CD4-positive, alpha-beta T cell treated with Interleukin-15 for 1 hour (primary cell): Measurements from ENCODE around the gene SIRT4.

Experiments used
- DNase-seq: peaks from one replicate; pipeline ENCODE4 v3.0.0-alpha.2; 2020

The SIRT4 gene

GRCh38 chr12:120278137-120279069 is 23.7 kb upstream of the SIRT4 start:
- DNase-seq, result no peak

- no peak for DNase-seq
Observed at GRCh38 chr12:120283318-120283717, 18.8 kb upstream of the SIRT4 start.

- no peak for DNase-seq
Observed at GRCh38 chr12:120284381-120284780, 17.7 kb upstream of the SIRT4 start.

- no peak for DNase-seq
Observed at GRCh38 chr12:120286768-120287490, 15.2 kb upstream of the SIRT4 start.

- no peak for DNase-seq
Observed at GRCh38 chr12:120287491-120287890, 14.6 kb upstream of the SIRT4 start.

- DNase-seq, result peak; percentile 19
Observed at GRCh38 chr12:120290609-120291305, 11.4 kb upstream of the SIRT4 start.

GRCh38 chr12:120292411-120292660 is 9.8 kb upstream of the SIRT4 start:
- DNase-seq, result no peak

- peak; percentile 91 for DNase-seq
Observed at GRCh38 chr12:120292661-120293531, 9.2 kb upstream of the SIRT4 start, which contains the start of gene RNU4-1. Gene RNU4-1 (minus strand): TSS chr12:120293237.

- DNase-seq, result no peak
Observed at GRCh38 chr12:120314220-120314619, 12.1 kb downstream of the SIRT4 start.

GRCh38 chr12:120316798-120317223 is 14.7 kb downstream of the SIRT4 start:
- no peak for DNase-seq

GRCh38 chr12:120317224-120318105 is 15.3 kb downstream of the SIRT4 start:
- DNase-seq, result peak; percentile 100

GRCh38 chr12:120321382-120322202 is 19.5 kb downstream of the SIRT4 start:
- DNase-seq, result no peak

- DNase-seq, result no peak
Observed at GRCh38 chr12:120323772-120324171, 21.7 kb downstream of the SIRT4 start.

- DNase-seq, result no peak
Observed at GRCh38 chr12:120324841-120325417, 22.8 kb downstream of the SIRT4 start.

GRCh38 chr12:120327593-120327992 is 25.5 kb downstream of the SIRT4 start, which contains the start of gene PLA2G1B:
Gene PLA2G1B (minus strand): TSS chr12:120327779. CDS start chr12:120327753, 26 bp downstream.
- no peak for DNase-seq

- no peak for DNase-seq
Observed at GRCh38 chr12:120328228-120328627, 26.1 kb downstream of the SIRT4 start.

GRCh38 chr12:120331390-120331789 is 29.3 kb downstream of the SIRT4 start:
- DNase-seq, result no peak

GRCh38 chr12:120332041-120332440 is 29.9 kb downstream of the SIRT4 start:
- no peak for DNase-seq

GRCh38 chr12:120332523-120332922 is 30.4 kb downstream of the SIRT4 start:
- no peak for DNase-seq

GRCh38 chr12:120335447-120335846 is 33.3 kb downstream of the SIRT4 start:
- peak; percentile 21 for DNase-seq
